22Rv1 (cell line): ENCODE data around the gene SPTLC1.

Source experiments
- H3K27ac ChIP-seq: fragments of 450-650 bp; 2 replicates; pipeline ENCODE4 v1.5.1; 2017
- ZFX ChIP-seq: fragments of 450-650 bp; IDR thresholded peaks from 2 replicates; pipeline ENCODE4 v1.6.1; 2017; ENCODE audit warnings: antibody characterized with exemption, borderline replicate concordance
- TF ChIP-seq, protein P1 (sequence below): fragments of 450-650 bp; IDR thresholded peaks from 2 replicates; pipeline ENCODE4 v1.5.1; 2017; ENCODE audit warnings: mild to moderate bottlenecking

SPTLC1 gene

DNA sequence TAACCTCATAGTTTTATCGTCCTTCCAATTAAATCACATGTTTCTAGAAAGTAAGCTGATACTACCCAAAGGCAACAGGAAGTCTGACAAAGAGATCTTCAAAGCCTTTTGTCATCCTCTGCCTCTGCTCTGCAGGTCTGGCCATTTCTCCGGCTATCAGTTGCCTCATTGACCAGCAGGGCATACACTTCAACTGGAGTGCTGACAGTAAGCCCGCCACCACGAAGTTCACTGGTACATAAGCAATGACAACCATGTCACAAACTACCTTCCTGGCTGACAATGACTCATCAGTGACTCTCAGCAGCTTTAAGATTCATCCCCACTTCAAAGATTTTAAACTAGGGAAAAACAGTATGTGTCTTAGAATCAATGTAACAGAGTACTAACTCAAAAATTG, 20.6 kb downstream of the SPTLC1 start:
- no peak overlapping the region for H3K27ac ChIP-seq
- no peak for TF ChIP-seq ZFX
- TF ChIP-seq, protein P1, sequence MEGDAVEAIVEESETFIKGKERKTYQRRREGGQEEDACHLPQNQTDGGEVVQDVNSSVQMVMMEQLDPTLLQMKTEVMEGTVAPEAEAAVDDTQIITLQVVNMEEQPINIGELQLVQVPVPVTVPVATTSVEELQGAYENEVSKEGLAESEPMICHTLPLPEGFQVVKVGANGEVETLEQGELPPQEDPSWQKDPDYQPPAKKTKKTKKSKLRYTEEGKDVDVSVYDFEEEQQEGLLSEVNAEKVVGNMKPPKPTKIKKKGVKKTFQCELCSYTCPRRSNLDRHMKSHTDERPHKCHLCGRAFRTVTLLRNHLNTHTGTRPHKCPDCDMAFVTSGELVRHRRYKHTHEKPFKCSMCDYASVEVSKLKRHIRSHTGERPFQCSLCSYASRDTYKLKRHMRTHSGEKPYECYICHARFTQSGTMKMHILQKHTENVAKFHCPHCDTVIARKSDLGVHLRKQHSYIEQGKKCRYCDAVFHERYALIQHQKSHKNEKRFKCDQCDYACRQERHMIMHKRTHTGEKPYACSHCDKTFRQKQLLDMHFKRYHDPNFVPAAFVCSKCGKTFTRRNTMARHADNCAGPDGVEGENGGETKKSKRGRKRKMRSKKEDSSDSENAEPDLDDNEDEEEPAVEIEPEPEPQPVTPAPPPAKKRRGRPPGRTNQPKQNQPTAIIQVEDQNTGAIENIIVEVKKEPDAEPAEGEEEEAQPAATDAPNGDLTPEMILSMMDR, result no peak

DNA sequence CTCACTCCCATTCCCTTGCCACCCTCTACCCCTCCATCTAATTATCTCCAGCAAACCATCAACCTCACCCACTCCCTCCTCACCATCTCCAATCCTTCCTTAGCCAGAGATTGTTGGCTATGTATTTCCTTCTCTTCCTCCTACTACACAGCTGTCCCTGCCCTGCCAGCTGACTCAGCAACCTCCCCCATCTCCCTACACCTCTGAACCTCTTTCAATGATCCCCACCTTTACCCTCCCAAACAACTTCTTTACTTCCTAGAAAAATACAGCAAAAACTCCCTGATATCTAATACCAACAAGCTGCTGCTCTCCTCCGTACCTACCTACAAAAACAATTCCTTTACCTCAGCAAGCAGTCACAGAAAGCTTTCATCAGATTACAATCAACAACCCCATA, 37.3 kb downstream of the SPTLC1 start:
- no peak overlapping the region for H3K27ac ChIP-seq
- TF ChIP-seq, protein P1, result no peak
- TF ChIP-seq ZFX, result no peak

DNA sequence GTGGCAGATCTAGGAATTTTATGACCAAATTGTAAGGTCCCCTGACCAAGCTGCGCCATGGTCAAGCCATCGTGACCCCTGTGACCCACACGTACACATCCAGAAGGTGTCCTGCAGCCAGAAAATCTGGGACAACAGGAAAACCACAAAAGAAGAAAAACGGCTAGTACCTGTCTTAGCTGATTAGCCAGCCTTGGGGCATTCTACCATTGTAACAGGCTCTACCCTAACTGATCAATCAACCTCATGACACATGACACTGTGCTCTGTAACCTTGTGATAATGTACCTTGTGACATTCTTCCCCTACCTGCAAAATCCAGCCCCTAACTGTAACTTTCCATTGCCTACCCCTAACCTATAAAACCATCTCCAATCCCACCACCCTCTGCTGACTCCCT, 43.6 kb downstream of the SPTLC1 start:
- H3K27ac ChIP-seq, result no peak overlapping the region
- TF ChIP-seq, protein P1, result no peak
- TF ChIP-seq ZFX, result no peak

DNA sequence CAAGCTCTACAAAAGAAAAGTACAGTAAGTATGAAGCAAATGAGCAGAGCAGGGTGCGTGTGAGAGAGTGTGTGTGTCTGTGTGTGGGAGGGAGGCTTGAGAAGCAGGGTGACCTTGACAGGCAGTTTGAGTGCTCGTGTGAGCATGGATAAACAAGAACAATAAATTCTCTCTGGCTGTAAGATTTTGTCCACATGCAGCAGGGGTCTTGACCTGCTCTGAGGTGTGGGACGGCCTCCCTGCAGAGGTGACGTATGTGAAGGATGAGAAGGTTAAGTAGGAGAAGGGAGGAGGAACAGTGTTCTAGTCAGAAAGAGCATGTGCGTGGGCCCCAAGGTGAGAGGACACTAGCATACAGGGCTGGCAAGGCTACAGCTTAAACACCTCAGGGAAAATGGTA, 49.0 kb downstream of the SPTLC1 start:
- TF ChIP-seq, protein P1, result no peak
- no peak for TF ChIP-seq ZFX
- H3K27ac ChIP-seq, result no peak overlapping the region

DNA sequence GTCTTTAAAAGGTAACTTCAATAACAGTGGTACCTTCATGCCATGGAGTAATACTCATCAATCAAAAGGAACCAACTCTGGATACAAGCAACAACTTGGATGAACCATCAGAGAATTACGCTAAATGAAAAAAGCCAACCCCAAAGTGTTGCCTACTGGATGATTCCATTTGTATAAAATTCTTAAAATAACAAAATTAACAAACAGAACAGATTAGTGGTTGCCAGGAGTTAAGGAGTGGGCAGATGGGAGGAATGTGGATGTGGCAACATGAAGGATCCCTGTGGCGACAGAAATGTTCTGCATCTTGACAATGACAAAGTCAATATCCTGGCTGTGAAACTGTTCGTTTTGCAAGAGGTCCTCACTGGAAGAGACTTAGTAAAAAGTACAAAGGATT, 50.5 kb downstream of the SPTLC1 start:
- TF ChIP-seq, protein P1, result no peak
- TF ChIP-seq ZFX, result no peak

DNA sequence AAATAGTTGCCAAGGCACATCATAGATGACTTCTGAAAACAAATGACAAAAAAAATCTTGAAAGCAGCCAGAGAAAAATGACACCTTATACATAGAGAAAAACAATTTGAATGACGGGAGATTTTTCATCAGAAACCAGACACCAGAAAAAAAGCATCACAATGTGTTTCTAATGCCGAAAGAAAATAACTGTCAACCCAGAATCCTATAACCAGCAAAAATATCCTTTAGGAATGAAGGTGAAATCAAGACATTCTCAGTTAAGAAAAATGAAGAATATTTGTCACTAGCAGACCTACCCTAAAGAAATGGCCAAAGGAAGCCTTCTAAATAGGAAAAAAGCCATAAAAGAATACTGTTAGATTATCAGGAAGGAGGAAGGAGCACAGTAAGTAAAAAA, 54.0 kb downstream of the SPTLC1 start:
- TF ChIP-seq, protein P1, result no peak
- TF ChIP-seq ZFX, result no peak
- no peak overlapping the region for H3K27ac ChIP-seq

More for the DNA sequence above, 50.5 kb downstream of the SPTLC1 start:
- no peak overlapping the region for H3K27ac ChIP-seq

DNA sequence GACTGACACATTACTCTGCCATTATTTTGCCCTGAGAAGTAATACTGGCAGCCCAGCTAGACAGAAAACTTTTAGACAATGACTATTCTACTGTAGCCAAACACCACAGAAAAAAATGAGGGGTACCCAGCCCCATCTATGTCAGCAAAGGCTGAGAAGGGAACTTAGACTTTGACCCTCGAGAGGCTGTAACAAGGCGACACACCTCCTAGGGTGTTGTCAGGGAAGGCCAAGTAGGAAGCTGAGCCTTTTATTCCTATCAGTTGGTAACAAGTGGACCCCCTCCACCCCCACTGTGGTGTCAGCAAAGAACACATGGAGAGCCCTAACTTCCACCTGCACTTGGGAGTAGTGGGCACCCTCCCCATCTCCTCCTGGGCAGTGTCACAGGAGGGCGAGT, 55.6 kb downstream of the SPTLC1 start:
- no peak overlapping the region for H3K27ac ChIP-seq
- no peak for TF ChIP-seq ZFX
- TF ChIP-seq, protein P1, result no peak
